H9 (cell line): Measurements from ENCODE around the gene TSPEAR. TPM values are rescaled to one million over a fixed set of nuclear protein-coding genes. Genes with fewer than 3 reads are reported as not detected.

ENCODE experiments used
- DNase-seq: peaks from one replicate; pipeline ENCODE4 v3.0.0-alpha.2; 2017
- H2AFZ ChIP-seq: one replicate; pipeline ENCODE4 v1.6.1; 2013; ENCODE audit warnings: mild to moderate bottlenecking, low read length, control low read depth, moderate library complexity
- H2AK5ac ChIP-seq: 2 replicates; pipeline ENCODE4 v1.6.1; 2013; ENCODE audit warnings: low read length, control low read depth, mixed read lengths; ENCODE audit not compliant: insufficient read length
- H2BK120ac ChIP-seq: one replicate; pipeline ENCODE4 v1.6.1; 2013; ENCODE audit warnings: low read depth, mild to moderate bottlenecking, low read length, control low read depth, inconsistent platforms; ENCODE audit not compliant: poor library complexity, severe bottlenecking
- H2BK12ac ChIP-seq: 2 replicates; pipeline ENCODE4 v1.6.1; 2013; ENCODE audit warnings: low read length, control low read depth, mixed read lengths, low read depth; ENCODE audit not compliant: insufficient read length
- H2BK15ac ChIP-seq: 2 replicates; pipeline ENCODE4 v1.6.1; 2013; ENCODE audit warnings: low read depth, low read length, control low read depth
- H2BK20ac ChIP-seq: one replicate; pipeline ENCODE4 v1.6.1; 2013; ENCODE audit warnings: low read depth, mild to moderate bottlenecking, low read length, control low read depth, inconsistent platforms; ENCODE audit not compliant: poor library complexity, severe bottlenecking
- H2BK5ac ChIP-seq: 2 replicates; pipeline ENCODE4 v1.6.1; 2013; ENCODE audit warnings: low read length, control low read depth, mixed read lengths; ENCODE audit not compliant: insufficient read length
- H3K14ac ChIP-seq: 2 replicates; pipeline ENCODE4 v1.6.1; 2013; ENCODE audit warnings: low read length, control low read depth; ENCODE audit not compliant: insufficient read depth
- H3K18ac ChIP-seq: 2 replicates; pipeline ENCODE4 v1.6.1; 2013; ENCODE audit warnings: low read depth, mild to moderate bottlenecking, mixed read lengths, low read length, control low read depth; ENCODE audit not compliant: insufficient read length
- H3K23ac ChIP-seq: 2 replicates; pipeline ENCODE4 v1.6.1; 2013; ENCODE audit warnings: low read length, control low read depth, mixed read lengths, low read depth; ENCODE audit not compliant: insufficient read length
- H3K23me2 ChIP-seq: 2 replicates; pipeline ENCODE4 v1.6.1; 2013; ENCODE audit warnings: low read depth, mild to moderate bottlenecking, mixed read lengths, low read length, control low read depth; ENCODE audit not compliant: insufficient read length, poor library complexity, severe bottlenecking
- H3K27ac ChIP-seq: 2 replicates; pipeline ENCODE4 v1.5.1; 2013; ENCODE audit warnings: low read length, control low read depth, mixed read lengths, low read depth; ENCODE audit not compliant: insufficient read length
- H3K27me3 ChIP-seq: 2 replicates; pipeline ENCODE4 v1.6.1; 2013; ENCODE audit warnings: low read length, control low read depth, inconsistent platforms; ENCODE audit not compliant: insufficient read depth
- H3K4ac ChIP-seq: 2 replicates; pipeline ENCODE4 v1.6.1; 2013; ENCODE audit warnings: low read depth, mild to moderate bottlenecking, control low read depth, inconsistent platforms, low read length, moderate library complexity
- H3K4me1 ChIP-seq: 2 replicates; pipeline ENCODE4 v1.6.1; 2013; ENCODE audit warnings: low read length, control low read depth, inconsistent platforms; ENCODE audit not compliant: insufficient read depth
- H3K4me2 ChIP-seq: 2 replicates; pipeline ENCODE4 v1.6.1; 2013; ENCODE audit warnings: low read length, control low read depth, mixed read lengths; ENCODE audit not compliant: insufficient read length, insufficient read depth
- H3K56ac ChIP-seq: 2 replicates; pipeline ENCODE4 v1.6.1; 2013; ENCODE audit warnings: low read depth, mild to moderate bottlenecking, mixed read lengths, low read length, control low read depth; ENCODE audit not compliant: insufficient read length
- H3K79me1 ChIP-seq: 2 replicates; pipeline ENCODE4 v1.6.1; 2013; ENCODE audit warnings: low read depth, mild to moderate bottlenecking, moderate library complexity, low read length, control low read depth, inconsistent platforms; ENCODE audit not compliant: insufficient read depth, poor library complexity, severe bottlenecking
- H3K79me2 ChIP-seq: 2 replicates; pipeline ENCODE4 v1.6.1; 2013; ENCODE audit warnings: low read length, control low read depth, inconsistent platforms; ENCODE audit not compliant: insufficient read depth
- H3K9ac ChIP-seq: 2 replicates; pipeline ENCODE4 v1.6.1; 2013; ENCODE audit warnings: low read length, control low read depth, mixed read lengths; ENCODE audit not compliant: insufficient read length; ENCODE audit errors: extremely low read depth
- H3K9me3 ChIP-seq: one replicate; pipeline ENCODE4 v1.6.1; 2013; ENCODE audit warnings: low read depth, low read length, inconsistent platforms; ENCODE audit not compliant: control insufficient read depth
- H3T11ph ChIP-seq: one replicate; pipeline ENCODE4 v1.6.1; 2013; ENCODE audit warnings: mild to moderate bottlenecking, low read length, control low read depth, inconsistent platforms
- H4K20me1 ChIP-seq: one replicate; pipeline ENCODE4 v1.6.1; 2013; ENCODE audit not compliant: control insufficient read depth, insufficient read length, insufficient read depth
- H4K5ac ChIP-seq: 2 replicates; pipeline ENCODE4 v1.6.1; 2013; ENCODE audit warnings: low read depth, mild to moderate bottlenecking, mixed read lengths, low read length, control low read depth; ENCODE audit not compliant: insufficient read length
- H4K8ac ChIP-seq: replicated peaks from 2 replicates; pipeline ENCODE4 v1.6.1; 2013; ENCODE audit warnings: low read length, control low read depth, mixed read lengths, low read depth; ENCODE audit not compliant: insufficient read length
- H4K91ac ChIP-seq: 2 replicates; pipeline ENCODE4 v1.6.1; 2013; ENCODE audit warnings: low read depth, mild to moderate bottlenecking, moderate library complexity, mixed read lengths, low read length, control low read depth; ENCODE audit not compliant: insufficient read length
- H3K27ac Mint-ChIP-seq, 3 experiments: 2 replicates in 2 of 3; 3 replicates in 1 of 3; pipeline ENCODE4 v1.8.0; 2020 to 2021; ENCODE audit warnings: mixed read lengths in 3 of 3, mild to moderate bottlenecking in 1 of 3, moderate library complexity in 1 of 3
- H3K27me3 Mint-ChIP-seq: 2 replicates; pipeline ENCODE4 v1.8.0; 2021; ENCODE audit warnings: low read depth, mild to moderate bottlenecking, moderate library complexity, mixed read lengths
- H3K36me3 Mint-ChIP-seq, 3 experiments: 2 replicates in 2 of 3; 3 replicates in 1 of 3; pipeline ENCODE4 v1.8.0; 2020 to 2021; ENCODE audit warnings: low read depth in 3 of 3, mixed read lengths in 3 of 3; ENCODE audit not compliant: insufficient read depth in 1 of 3
- H3K4me1 Mint-ChIP-seq, 2 experiments: 2 replicates each; pipeline ENCODE4 v1.8.0; 2020; ENCODE audit warnings: mixed read lengths in 2 of 2
- H3K4me3 Mint-ChIP-seq, 2 experiments: 2 replicates in 1 of 2; 3 replicates in 1 of 2; pipeline ENCODE4 v1.8.0; 2020 to 2021; ENCODE audit warnings: mild to moderate bottlenecking in 2 of 2, mixed read lengths in 2 of 2, moderate library complexity in 1 of 2
- H3K9me3 Mint-ChIP-seq, 2 experiments: 2 replicates in 1 of 2; 3 replicates in 1 of 2; pipeline ENCODE4 v1.8.0; 2020; ENCODE audit warnings: mild to moderate bottlenecking in 2 of 2, mixed read lengths in 2 of 2, moderate library complexity in 1 of 2
- CTCF ChIP-seq: fragments of 200-600 bp; sonication (generic); conservative IDR thresholded peaks from 3 replicates; pipeline ENCODE4 v1.8.0; 2021; ENCODE audit warnings: antibody characterized with exemption, mild to moderate bottlenecking
- WGBS: extraction: QIAGEN DNeasy Blood & Tissue Kit; methylation state at CpG from one replicate; pipeline ENCODE4 v1.1.7; 2013; ENCODE audit warnings: missing lambda C conversion rate, low lambda C conversion rate, mixed read lengths; ENCODE audit not compliant: insufficient read length; ENCODE audit errors: extremely low coverage; 5-methylcytosine and 5-hydroxymethylcytosine counted together
- total RNA-seq: library from RNA; stranded (reverse); gene quantifications from 2 replicates; pipeline ENCODE4 v1.2.1, GENCODE V29; 2021

TSPEAR gene
- total RNA-seq, 1 experiment from 2014 or later, result 1.3 TPM

DNA sequence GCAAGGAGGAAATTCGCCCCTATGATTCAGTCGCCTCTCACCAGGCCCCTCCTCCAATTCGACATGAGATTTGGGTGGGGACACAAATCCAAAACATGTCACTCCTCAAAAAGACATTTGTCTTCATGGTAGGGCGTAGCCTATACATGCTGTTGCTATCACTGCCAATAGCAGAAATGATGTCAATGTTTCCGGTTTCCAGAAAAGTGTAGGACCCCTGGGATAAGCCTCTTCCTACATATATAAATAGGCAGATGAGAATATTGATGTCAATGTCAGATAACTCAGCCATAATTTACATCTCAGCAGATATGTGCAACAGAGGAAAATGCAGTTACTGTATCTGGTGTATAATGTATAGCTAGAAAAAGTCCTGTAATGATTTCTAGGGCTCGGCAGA lies 239.4 kb downstream of the TSPEAR start:
- Histone ChIP-seq H4K91ac (no peak overlapping the region), H4K20me1 (peaks cover 4% of the 10 kb centered on the region)

More for the DNA sequence above, 239.4 kb downstream of the TSPEAR start:
- DNase-seq, result no peak
- H3K27ac ChIP-seq, result no peak overlapping the region
- H3K4me2 ChIP-seq, result no peak overlapping the region
- Mint-ChIP-seq H3K4me3 (no peak overlapping the region), H3K4me1 (peaks cover 11 to 14% of the 10 kb centered on the region in 2 experiments), H3K36me3 (no peaks in the 10 kb centered on the region; a peak in 1 of 7 replicates), H3K27me3 (no peaks in the 10 kb centered on the region), H3K27ac (no peak overlapping the region; a peak in 1 of 7 replicates), H3K9me3 (no peaks in the 10 kb centered on the region; a peak in 1 of 5 replicates)
- H2BK5ac ChIP-seq, result no peak overlapping the region
- no peak overlapping the region for H3K18ac ChIP-seq
- H3K4ac ChIP-seq, result no peak overlapping the region
- H3K79me2 ChIP-seq, result no peaks in the 10 kb centered on the region
- no peak overlapping the region for H2BK12ac ChIP-seq
- no peaks in the 10 kb centered on the region for H3K27me3 ChIP-seq
- H2AFZ ChIP-seq, result no peak overlapping the region
- no peak overlapping the region for H2AK5ac ChIP-seq
- H4K5ac ChIP-seq, result no peak overlapping the region
- H2BK20ac ChIP-seq, result no peak overlapping the region
- TF ChIP-seq CTCF, result no peak
- H3K79me1 ChIP-seq, result no peaks in the 10 kb centered on the region
- H3K4me1 ChIP-seq, result no peaks in the 10 kb centered on the region
- H3T11ph ChIP-seq, result no peak overlapping the region
- no peak overlapping the region for H4K8ac ChIP-seq
- no peaks in the 10 kb centered on the region for H3K9me3 ChIP-seq
- no CpG with 5 or more reads among the region's 6 CpGs for WGBS
- H3K9ac ChIP-seq, result no peak overlapping the region
- no peak overlapping the region for H2BK15ac ChIP-seq
- no peaks in the 10 kb centered on the region for H3K23me2 ChIP-seq
- H3K56ac ChIP-seq, result no peak overlapping the region
- H2BK120ac ChIP-seq, result no peak overlapping the region
- no peak overlapping the region for H3K14ac ChIP-seq
- no peak overlapping the region for H3K23ac ChIP-seq
